Activated T-helper 9 cell treated with anti-CD3 and anti-CD28 coated beads, Interleukin-2, amount 50 U/mL, for 16 hours (primary cell): ENCODE results near the gene IL1B.

ENCODE experiments used
- DNase-seq: peaks from one replicate; pipeline ENCODE4 v3.0.0-alpha.2; 2020; ENCODE audit warnings: low read depth

IL1B gene

GRCh38 chr2:112829101-112829960 lies 7.2 kb downstream of the IL1B start:
- DNase-seq, result no peak

- no peak for DNase-seq
These were observed 8.3 kb downstream of the IL1B start for GRCh38 chr2:112828251-112828691.

GRCh38 chr2:112827604-112828185 lies 8.9 kb downstream of the IL1B start:
- no peak for DNase-seq

GRCh38 chr2:112827009-112827408 lies 9.6 kb downstream of the IL1B start:
- DNase-seq, result no peak

- DNase-seq, result no peak
These were observed 10.9 kb downstream of the IL1B start for GRCh38 chr2:112825706-112826105.

- no peak for DNase-seq
These were observed 11.9 kb downstream of the IL1B start for GRCh38 chr2:112824694-112825085.

GRCh38 chr2:112821682-112822081 lies 14.9 kb downstream of the IL1B start:
- no peak for DNase-seq

GRCh38 chr2:112821142-112821541 lies 15.4 kb downstream of the IL1B start:
- no peak for DNase-seq

GRCh38 chr2:112820343-112820742 lies 16.2 kb downstream of the IL1B start:
- DNase-seq, result no peak

GRCh38 chr2:112819081-112819480 lies 17.5 kb downstream of the IL1B start:
- DNase-seq, result no peak

GRCh38 chr2:112818094-112818902 lies 18.3 kb downstream of the IL1B start:
- no peak for DNase-seq

- no peak for DNase-seq
These were observed 19.4 kb downstream of the IL1B start for GRCh38 chr2:112817082-112817689.

GRCh38 chr2:112814278-112814677 lies 22.3 kb downstream of the IL1B start:
- DNase-seq, result no peak

GRCh38 chr2:112813280-112813966 lies 23.2 kb downstream of the IL1B start:
- no peak for DNase-seq

GRCh38 chr2:112812318-112813267 lies 24.0 kb downstream of the IL1B start:
- no peak for DNase-seq

GRCh38 chr2:112811841-112812306 lies 24.7 kb downstream of the IL1B start:
- DNase-seq, result peak; percentile 8

- DNase-seq, result no peak
These were observed 25.2 kb downstream of the IL1B start for GRCh38 chr2:112811276-112811831.

GRCh38 chr2:112809112-112809511 lies 27.5 kb downstream of the IL1B start:
- no peak for DNase-seq

GRCh38 chr2:112807233-112807807 lies 29.3 kb downstream of the IL1B start:
- DNase-seq, result no peak

GRCh38 chr2:112805542-112805941 lies 31.0 kb downstream of the IL1B start:
- no peak for DNase-seq
